Measurements from ENCODE around the gene C1QL3.
A peak's percentile ranks its signal among the peaks of the same experiment; 100 is the strongest.

C1QL3 gene

DNA sequence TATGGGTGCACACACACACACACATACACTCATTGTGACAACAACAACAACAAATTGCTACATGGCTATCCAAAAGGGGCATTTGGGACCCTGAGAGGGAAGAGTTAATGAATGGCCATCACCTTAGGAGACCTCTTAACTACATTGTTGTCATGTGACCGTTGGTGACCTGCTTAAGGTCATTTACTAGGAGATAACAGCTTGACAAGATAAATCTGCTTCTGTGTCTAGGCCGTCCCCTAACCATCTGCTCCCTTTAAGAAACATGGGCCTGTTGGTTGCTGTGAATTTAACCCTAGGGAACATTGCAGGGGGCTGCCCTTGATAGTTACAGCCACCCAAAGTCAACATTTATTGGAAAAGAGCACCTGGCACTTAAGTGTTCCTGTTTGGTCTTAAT is 29.7 kb downstream of the C1QL3 start:
- peak; percentile 40 for DNase-seq

GRCh38 chr10:16490511-16490910 is 31.2 kb downstream of the C1QL3 start:
- no peak for DNase-seq

GRCh38 chr10:16483241-16483917 is 38.3 kb downstream of the C1QL3 start:
- DNase-seq = no peak

- no peak for DNase-seq
Measured at GRCh38 chr10:16481052-16481728, 40.5 kb downstream of the C1QL3 start.

DNA sequence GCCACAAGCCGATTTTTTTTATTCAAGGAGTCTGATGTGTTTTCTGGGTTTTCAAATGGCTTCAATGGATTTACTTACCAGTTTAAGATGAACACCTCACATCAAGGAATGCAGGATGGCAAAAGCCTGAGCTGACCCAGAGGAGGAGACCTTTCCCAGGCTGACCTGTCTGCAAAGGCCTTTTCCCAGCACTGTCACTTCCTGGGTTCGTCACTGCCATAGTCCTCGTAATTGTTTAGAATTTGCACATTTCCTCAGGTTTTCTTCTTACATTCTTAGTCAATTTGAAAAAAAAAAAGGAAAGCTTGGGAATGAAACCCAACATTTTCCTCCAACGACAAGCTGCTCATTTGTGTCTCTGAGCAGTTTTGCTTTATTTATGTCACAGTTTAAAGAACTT is 42.9 kb downstream of the C1QL3 start:
- no peak for DNase-seq

GRCh38 chr10:16477757-16478156 is 43.9 kb downstream of the C1QL3 start:
- DNase-seq = no peak

- no peak for DNase-seq
Measured at GRCh38 chr10:16472828-16473227, 48.9 kb downstream of the C1QL3 start.

- DNase-seq = no peak
Measured at GRCh38 chr10:16470747-16471146, 50.9 kb downstream of the C1QL3 start.

- DNase-seq = no peak
Measured at GRCh38 chr10:16466001-16466400, 55.7 kb downstream of the C1QL3 start.

Data from COR-L47 (cell line).